Motor neuron (in vitro differentiated cells): ENCODE measurements around the gene ATIC. TPM values are rescaled to one million over a fixed set of nuclear protein-coding genes. Genes with fewer than 3 reads are reported as not detected.
A peak's percentile ranks its signal among the peaks of the same experiment; 100 is the strongest.
"Not testable (repeated sequence)": the region's sequence is repeated elsewhere in the genome, so short reads cannot be mapped to it uniquely, and the experiment has no call there.

Source experiments
- ATAC-seq, 8 experiments: fragments of 200-7000 bp; cut with Tn5 transposase; replicated peaks in 6 of 8; 2 replicates each; pipeline ENCODE4 v1.8.0; 2021; ENCODE audit warnings: mild to moderate bottlenecking in 8 of 8, moderate library complexity in 8 of 8
- H3K27ac ChIP-seq, 2 donors: fragments of 250-450 bp; sonication (Bioruptor Pico); 2 replicates each; pipeline ENCODE4 v1.9.0; 2021; ENCODE audit warnings: antibody characterized with exemption in 2 of 2, mild to moderate bottlenecking in 2 of 2, moderate library complexity in 1 of 2
- H3K4me1 ChIP-seq, 2 donors: fragments of 250-450 bp; sonication (Bioruptor Pico); replicated peaks in 1 of 2; 2 replicates each; pipeline ENCODE4 v1.6.1; 2021; ENCODE audit warnings: antibody characterized with exemption in 2 of 2, mild to moderate bottlenecking in 2 of 2, moderate library complexity in 1 of 2
- H3K4me3 ChIP-seq, 5 donors: fragments of 250-450 bp; sonication (Bioruptor Pico); 2 replicates each; pipeline ENCODE4 v1.9.0; 2021; ENCODE audit warnings: antibody characterized with exemption in 5 of 5, mild to moderate bottlenecking in 5 of 5, moderate library complexity in 4 of 5
- WGBS, 10 experiments: fragments of 450-650 bp; shearing (Covaris generic); methylation state at CpG; one replicate each; pipeline ENCODE4 v1.0.0; 2022; 5-methylcytosine and 5-hydroxymethylcytosine counted together
- in situ Hi-C, 9 experiments: fragments of 400-800 bp; cut with MboI; loops; one replicate each; pipeline ENCODE4 v1.15.0; 2021; ENCODE audit warnings: low sequenced_read_pairs in 9 of 9, low pct_unique_long_range_greater_than_20kb in 2 of 9; ENCODE audit not compliant: unreplicated experiment in 9 of 9
- total RNA-seq, 8 experiments: library from RNA; unstranded; fragments of 300-600 nt; gene quantifications; 2 replicates each; pipeline versions ENCODE4 v1.2.3 to v1.2.4, GENCODE V29; 2022

Gene ATIC
- total RNA-seq, 8 experiments from 2014 or later: 15.4 to 241 (median 74.6) TPM

DNA sequence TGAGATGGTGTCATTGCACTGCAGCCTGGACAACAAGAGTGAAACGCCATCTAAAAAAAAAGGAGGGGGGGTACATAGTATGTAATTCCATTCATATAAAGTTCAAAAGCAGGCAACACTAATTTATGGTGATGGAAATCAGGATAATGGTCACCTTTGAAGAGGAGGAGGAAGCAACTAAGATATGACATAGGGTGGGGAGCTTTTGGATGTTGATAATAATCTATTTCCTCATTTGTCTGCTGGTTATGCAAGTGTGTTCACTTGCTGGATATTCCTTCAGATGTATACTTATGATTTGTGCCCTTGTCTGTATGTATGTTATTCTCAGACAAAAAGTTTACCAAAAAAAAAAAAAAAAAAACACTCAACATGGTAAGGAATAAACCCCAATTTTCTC, 28.6 kb upstream of the ATIC start:
- Histone ChIP-seq H3K4me1 (no peaks in the 10 kb centered on the region), H3K27ac (no peak overlapping the region), H3K4me3 (no peak overlapping the region)
- in situ Hi-C loops: no loop called here
- 83 to 100% (median 100%) methylated on average over 1 of the region's 1 CpG; no CpG with 5 or more reads in 5 of the 10 experiments for WGBS, 10 experiments
- no peak for ATAC-seq

- WGBS, 10 experiments: 55 to 100% (median 93%) methylated on average over 1 to 2 of the region's 2 CpGs; no CpG with 5 or more reads in 1 of the 10 experiments
- in situ Hi-C loops: no loop called here
- ATAC-seq: no peak
- Histone ChIP-seq H3K4me1 (no peaks in the 10 kb centered on the region), H3K4me3 (no peak overlapping the region), H3K27ac (no peak overlapping the region)
Measured at GRCh38 chr2:215286309-215286708, 25.6 kb upstream of the ATIC start.

DNA sequence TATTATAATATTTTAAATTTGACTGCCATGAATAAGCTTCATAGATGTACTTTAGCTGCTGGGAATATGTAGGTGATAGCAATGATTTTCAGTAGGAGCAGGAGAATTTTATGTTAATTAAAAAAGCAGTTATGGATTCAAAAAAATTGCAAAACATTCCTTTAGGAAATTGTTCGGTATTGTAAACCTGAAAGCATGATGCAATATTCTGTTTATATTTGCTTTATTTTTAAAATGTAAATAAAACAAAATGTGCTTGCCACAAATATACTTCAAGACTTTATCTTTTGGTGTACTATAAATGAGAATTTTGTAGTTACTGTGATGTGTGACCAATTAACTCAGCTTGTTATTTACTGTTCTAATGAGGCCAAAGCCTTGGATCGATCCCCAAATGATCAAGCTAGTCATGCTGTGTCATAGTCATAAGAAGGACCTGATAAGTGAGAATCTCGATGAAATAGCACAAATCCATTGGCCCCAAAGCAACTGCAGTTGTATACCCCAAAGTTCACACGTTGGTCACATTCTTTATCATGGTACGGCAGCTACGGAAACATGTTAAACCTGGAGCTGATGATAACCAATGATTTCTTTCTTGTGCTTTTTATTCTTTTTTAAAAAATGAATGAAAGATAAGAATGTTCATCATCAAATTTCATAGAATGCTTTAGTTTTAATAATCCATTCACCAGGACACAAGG, 23.6 kb upstream of the ATIC start:
- in situ Hi-C loops: no loop called here

DNA sequence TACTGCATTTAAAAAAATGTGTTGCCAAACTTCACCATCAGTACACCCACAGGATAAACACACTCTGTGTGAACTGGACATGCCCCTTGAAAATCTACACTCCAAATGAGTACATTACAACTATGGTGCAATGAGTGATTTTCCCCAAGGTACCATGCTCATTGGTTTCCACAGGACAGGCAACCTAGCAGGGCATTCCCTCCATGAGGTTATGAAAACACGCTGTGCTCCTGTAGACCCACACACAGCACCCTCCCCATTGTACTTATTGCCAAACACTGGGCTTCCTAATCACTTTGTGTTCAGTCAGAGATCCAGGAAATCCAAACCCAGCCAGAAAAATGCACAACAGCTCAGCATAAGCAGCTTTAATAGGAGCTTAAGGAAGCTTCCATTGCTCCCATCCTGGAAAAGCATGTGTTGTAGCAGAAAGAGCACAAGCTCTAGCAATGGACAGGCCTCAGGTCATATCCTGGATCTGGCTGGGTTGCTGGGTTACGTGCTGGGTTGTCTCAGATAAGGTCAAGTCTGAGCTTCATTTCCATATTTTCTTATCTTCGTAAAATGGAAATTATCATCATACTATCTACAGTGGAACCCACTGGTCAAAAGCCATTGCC, 20.8 kb upstream of the ATIC start:
- Histone ChIP-seq H3K4me1 (no peaks in the 10 kb centered on the region), H3K27ac (no peak overlapping the region), H3K4me3 (no peak overlapping the region)
- in situ Hi-C loops: no loop called here
- no peak for ATAC-seq
- 43 to 100% (median 84%) methylated on average over 1 to 3 of the region's 3 CpGs; no CpG with 5 or more reads in 2 of the 10 experiments for WGBS, 10 experiments

More for the DNA sequence above, 23.6 kb upstream of the ATIC start:
- ATAC-seq: no peak
- H3K4me1 ChIP-seq: no peaks in the 10 kb centered on the region
- H3K4me3 ChIP-seq: no peak overlapping the region
- no peak overlapping the region for H3K27ac ChIP-seq
- 60 to 88% (median 73%) methylated on average over 2 to 6 of the region's 6 CpGs; no CpG with 5 or more reads in 1 of the 10 experiments for WGBS, 10 experiments

DNA sequence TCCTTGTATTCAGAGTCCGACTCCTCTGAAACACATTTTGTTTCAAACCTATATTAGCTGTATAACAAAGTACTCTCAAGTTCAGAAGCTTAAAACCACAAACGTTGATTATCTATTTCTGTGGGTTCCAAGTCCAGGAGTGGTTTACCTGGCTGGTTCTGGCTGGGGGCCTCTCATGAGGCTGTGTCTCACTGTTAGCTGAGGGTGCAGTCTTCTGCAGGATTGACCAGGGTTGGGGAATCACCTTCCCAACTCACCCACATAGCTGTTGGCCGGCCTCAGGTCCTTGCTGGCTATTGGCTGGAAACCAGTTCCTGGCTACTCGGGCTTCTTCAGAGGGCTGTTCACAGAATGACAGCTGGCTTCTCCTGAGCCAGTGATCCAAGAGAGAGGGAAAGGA, 18.0 kb upstream of the ATIC start:
- no peak for ATAC-seq
- Histone ChIP-seq H3K27ac (no peak overlapping the region), H3K4me1 (no peaks in the 10 kb centered on the region), H3K4me3 (no peak overlapping the region)
- in situ Hi-C loops: no loop called here
- 67 to 100% (median 95%) methylated on average over 1 to 4 of the region's 4 CpGs; no CpG with 5 or more reads in 2 of the 10 experiments for WGBS, 10 experiments

DNA sequence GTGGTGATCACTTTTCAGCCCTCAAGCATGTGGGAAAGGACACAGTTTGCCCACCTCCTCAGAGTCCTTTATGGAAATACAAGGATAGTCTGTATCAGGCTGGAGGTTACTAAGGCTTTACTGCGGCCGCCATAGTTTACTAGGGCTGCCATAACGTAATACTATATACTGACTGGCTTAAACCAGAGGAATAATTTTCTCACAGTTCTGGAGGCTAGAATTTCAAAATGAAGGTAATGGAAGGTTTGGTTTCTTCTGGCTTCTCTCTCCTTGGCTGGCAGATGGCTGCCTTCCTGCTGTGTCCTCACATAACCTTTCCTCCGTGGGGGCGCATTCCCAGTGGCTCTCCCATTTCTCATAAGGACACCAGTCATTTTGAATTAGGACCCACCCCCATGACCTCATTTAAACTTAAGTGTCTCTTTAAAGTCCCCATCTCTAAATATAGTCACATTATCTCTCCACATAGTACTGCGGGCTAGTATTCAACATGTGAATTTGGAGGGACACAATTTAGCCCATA, 12.5 kb upstream of the ATIC start:
- ATAC-seq: no peak

DNA sequence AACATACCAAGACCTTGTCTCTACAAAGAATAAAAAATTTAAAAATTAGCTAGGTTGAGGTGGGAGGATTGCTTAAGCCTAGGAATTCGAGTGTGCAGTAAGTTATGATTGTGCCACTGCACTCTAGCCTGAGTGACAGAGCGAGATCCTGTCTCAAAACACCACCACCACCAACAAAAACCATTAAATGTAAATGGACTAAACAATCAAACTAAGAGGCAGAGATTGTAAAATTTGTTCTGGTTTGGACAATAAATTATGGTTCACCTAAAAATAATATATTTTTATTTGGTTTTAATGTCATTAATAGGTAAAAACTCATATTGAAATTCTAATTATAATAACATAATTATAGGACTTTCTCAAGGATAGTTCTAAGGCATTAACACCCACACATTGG, 9.9 kb upstream of the ATIC start:
- in situ Hi-C loops: no loop called here
- 0 to 80% (median 40%) methylated on average over 1 to 2 of the region's 2 CpGs; no CpG with 5 or more reads in 2 of the 10 experiments for WGBS, 10 experiments
- no peak for ATAC-seq

More for the DNA sequence above, 12.5 kb upstream of the ATIC start:
- Histone ChIP-seq H3K4me1 (no peaks in the 10 kb centered on the region), H3K4me3 (no peak overlapping the region), H3K27ac (no peak overlapping the region)
- in situ Hi-C loops: no loop called here
- WGBS, 10 experiments: 80 to 100% (median 96%) methylated on average over 1 to 6 of the region's 6 CpGs; no CpG with 5 or more reads in 1 of the 10 experiments

DNA sequence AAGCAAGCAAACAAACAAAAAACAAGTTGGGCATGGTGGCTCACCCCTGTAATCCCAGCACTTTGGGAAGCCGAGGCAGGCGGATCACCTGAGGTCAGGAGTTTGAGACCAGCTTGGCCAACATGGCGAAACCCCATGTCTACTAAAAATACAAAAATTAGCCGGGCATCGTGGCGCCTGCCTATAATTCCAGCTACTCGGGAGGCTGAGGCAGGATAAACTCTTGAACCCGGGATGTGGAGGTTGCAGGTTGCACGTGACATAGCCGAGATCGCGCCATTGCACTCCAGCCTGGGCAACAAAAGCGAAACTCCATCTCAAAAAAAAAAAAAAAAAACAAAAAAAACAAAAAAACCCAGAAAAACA, 617 bp upstream of the ATIC start:
- ATAC-seq, H3K27ac ChIP-seq, H3K4me1 ChIP-seq, in situ Hi-C loops: not testable (repeated sequence)
- H3K4me3 ChIP-seq: peak overlapping the region; percentile 53 to 83 (median 64)
- 21 to 93% (median 66%) methylated on average over 5 to 13 of the region's 13 CpGs; no CpG with 5 or more reads in 2 of the 10 experiments for WGBS, 10 experiments

More for the DNA sequence above, 9.9 kb upstream of the ATIC start:
- Histone ChIP-seq H3K4me3 (no peak overlapping the region), H3K27ac (no peak overlapping the region), H3K4me1 (no peaks in the 10 kb centered on the region)

- no peak overlapping the region for H3K27ac ChIP-seq
- in situ Hi-C loops: no loop called here
- ATAC-seq: no peak
- H3K4me3 ChIP-seq: peak overlapping the region in 2 of 5 donors; percentile 64 to 83
- 54 to 93% (median 73%) methylated on average over 2 to 4 of the region's 4 CpGs; no CpG with 5 or more reads in 3 of the 10 experiments for WGBS, 10 experiments
- peaks cover 4% of the 10 kb centered on the region in 2 donors for H3K4me1 ChIP-seq
Measured at GRCh38 chr2:215313255-215313613, 1.4 kb downstream of the ATIC start.

- Histone ChIP-seq H3K27ac (no peak overlapping the region), H3K4me3 (no peak overlapping the region), H3K4me1 (peaks cover 4% of the 10 kb centered on the region in 2 donors)
- ATAC-seq: no peak
- in situ Hi-C loops: no loop called here
- 71 to 100% (median 91%) methylated on average over 1 of the region's 1 CpG; no CpG with 5 or more reads in 5 of the 10 experiments for WGBS, 10 experiments
Measured at GRCh38 chr2:215314896-215315295, 3.0 kb downstream of the ATIC start.

- 100% methylated on average over 1 to 2 of the region's 2 CpGs; no CpG with 5 or more reads in 6 of the 10 experiments for WGBS, 10 experiments
- ATAC-seq: no peak
- no peak overlapping the region for H3K4me3 ChIP-seq
- H3K27ac ChIP-seq: no peak overlapping the region
- peaks cover 4% of the 10 kb centered on the region in 2 donors for H3K4me1 ChIP-seq
- in situ Hi-C loops: no loop called here
Measured at GRCh38 chr2:215315301-215315700, 3.4 kb downstream of the ATIC start.

DNA sequence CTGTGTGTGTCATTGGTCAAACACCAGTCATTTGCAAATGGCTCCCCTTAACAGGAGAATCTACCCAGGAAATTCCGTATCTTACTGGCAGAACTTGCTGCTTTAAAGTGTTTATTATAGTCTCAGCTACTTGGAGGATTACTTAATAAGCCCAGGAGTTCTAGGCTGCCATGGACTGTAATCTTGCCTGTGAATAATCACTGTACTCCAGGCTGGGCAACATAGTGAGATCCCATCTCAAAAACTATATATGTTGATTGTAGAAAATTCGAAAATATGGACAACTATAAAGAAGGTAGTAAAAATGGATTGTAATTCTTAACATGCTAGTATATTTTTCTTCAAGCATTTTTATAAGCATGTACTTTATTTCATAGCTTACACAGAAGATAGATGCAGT, 4.5 kb downstream of the ATIC start:
- in situ Hi-C loops: no loop called here
- Histone ChIP-seq H3K4me1 (peaks cover 0 to 4% of the 10 kb centered on the region in 2 donors), H3K4me3 (no peak overlapping the region), H3K27ac (no peak overlapping the region)
- WGBS, 10 experiments: 82 to 100% (median 100%) methylated on average over 1 to 2 of the region's 2 CpGs; no CpG with 5 or more reads in 3 of the 10 experiments
- no peak for ATAC-seq

GRCh38 chr2:215319500-215319899, 7.6 kb downstream of the ATIC start:
- in situ Hi-C loops: no loop called here
- no peak for ATAC-seq
- Histone ChIP-seq H3K4me3 (no peak overlapping the region), H3K27ac (no peak overlapping the region), H3K4me1 (no peaks in the 10 kb centered on the region)
- WGBS, 10 experiments: 93 to 100% (median 98%) methylated on average over 2 to 5 of the region's 5 CpGs; no CpG with 5 or more reads in 1 of the 10 experiments
